ENCODE measurements around the gene CUZD1.

Gene CUZD1

DNA sequence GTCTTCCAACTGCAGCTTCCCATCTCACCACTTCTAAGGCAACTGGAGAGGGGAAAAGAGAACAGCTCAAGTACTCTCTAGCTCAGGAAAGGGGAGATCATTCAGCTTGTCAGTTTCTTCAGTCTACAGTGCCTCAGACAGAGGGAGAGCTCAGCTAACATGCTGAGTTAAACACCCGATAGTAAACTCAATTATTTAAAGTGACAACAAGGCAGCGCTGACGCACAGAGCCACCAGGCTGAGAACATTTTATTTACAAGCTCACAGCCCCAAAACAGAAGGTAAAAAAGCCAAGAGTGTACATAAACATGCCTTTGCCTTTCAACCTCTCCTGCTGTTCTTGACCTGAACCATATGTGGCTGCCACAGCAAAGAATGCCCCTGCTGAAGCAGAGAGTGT lies 10.1 kb upstream of the CUZD1 start:
- no peak for DNase-seq (ENCODE audit: low spot score)

DNA sequence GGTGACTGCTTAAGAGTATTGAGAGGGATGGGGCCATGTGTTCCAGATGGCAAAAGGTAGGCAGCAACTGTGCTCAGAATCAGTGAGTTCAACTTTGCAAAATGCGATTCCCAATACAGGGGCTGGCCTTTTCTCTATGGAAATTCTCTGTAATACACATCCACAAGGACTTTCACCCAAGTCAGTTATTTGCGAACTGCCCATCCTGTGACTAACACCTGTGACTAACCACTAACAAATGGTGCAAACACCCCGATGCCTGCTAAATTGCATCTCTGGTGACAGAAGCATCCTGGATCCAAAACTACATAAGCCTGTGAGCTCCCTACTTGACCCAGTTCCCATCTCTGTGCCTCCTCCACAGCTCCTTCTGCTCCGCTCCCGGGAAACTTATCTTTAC lies 9.0 kb upstream of the CUZD1 start:
- no peak for DNase-seq (ENCODE audit: low spot score)

DNA sequence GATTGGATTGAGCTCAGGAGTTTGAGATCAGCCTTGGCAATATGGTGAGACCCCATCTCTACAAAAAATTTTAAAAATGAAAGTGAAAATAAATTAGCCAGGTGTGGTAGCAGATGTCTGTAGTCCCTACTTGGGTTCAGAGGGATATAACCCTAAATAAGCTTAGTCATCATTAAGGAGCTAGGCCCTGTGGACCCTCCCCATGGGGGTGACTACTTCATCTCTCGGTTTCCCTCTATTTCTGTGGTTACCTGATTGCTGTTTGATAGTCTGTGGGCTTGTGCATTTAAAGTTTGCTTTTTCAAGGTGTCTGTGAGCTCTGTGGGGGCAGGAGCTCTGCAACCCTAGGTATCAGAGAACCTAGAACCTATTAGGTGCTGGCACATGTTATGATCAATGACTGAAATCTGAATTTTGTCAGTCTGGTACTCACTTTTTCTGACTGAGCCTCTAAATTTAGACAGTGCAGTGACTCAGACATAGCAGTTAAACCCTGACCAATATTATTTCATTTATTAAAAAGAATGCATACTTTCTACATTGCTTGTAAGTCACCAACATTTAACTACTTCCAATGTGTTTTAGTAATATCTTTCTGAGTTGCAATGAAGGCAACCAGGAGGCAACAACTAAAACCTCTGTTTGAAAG lies 8.1 kb upstream of the CUZD1 start:
- no peak for DNase-seq (ENCODE audit: low spot score)

DNA sequence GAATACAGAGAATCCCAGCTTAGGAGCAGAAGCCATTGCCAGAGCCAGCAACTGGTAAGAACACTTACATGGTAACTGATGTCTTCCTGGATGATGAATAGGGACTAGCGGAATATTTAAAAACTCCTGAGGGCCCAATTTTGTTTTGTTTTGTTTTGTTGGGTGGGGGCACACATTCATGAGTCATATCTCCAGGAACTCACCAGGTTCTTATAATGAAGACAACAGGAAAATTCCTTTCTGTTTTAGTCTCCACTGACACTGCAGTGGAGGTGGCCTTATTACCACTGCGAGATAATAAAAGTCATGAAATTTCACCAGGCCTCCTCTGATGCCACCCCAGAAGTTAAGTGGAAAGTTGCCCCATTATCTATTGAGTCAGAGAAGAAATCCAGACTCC lies 6.6 kb upstream of the CUZD1 start:
- DNase-seq (ENCODE audit: low spot score) = no peak

DNA sequence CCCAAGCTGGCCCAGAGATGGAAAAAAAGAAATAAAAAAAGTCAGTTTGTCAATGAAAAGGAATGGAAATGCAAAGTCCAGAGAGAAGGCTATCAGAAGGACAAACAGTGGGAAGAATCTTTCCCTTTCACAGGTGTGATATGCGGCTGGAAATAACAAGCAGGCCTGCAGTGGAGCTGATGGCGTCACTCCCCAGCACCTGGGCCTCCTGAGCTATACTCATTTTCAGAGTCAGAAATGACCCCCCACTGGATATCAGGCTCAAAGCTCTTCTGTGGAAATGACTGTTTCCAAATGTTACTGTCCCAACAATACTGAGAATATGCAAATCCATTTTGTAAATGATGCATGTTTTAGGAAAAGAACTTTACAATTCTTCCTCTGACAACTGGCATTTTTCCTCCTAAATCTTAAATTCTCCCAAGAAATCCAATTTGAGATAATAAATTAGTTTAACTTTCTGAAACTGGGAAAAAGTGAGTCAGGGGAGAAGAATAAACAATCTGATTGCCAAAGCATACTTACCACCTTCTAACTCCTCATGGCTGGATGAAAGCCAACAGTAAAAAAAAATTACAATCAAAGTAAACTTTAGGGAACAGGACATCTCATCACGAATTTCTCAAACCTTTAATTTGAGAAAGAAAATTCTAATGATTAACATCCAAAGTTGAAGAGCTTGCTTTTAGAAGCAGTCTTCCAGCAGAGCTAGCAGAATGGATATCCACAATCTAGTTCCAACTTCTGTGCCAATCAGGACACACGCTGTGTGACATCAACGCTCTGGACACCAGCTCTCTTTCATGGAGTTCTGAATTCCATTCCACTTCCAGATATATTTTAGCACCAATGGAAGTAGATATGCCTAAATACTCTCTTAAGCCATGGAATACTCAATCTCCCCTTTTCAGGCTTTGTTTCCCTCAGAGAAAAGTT lies 5.3 kb upstream of the CUZD1 start:
- no peak for DNase-seq (ENCODE audit: low spot score)

DNA sequence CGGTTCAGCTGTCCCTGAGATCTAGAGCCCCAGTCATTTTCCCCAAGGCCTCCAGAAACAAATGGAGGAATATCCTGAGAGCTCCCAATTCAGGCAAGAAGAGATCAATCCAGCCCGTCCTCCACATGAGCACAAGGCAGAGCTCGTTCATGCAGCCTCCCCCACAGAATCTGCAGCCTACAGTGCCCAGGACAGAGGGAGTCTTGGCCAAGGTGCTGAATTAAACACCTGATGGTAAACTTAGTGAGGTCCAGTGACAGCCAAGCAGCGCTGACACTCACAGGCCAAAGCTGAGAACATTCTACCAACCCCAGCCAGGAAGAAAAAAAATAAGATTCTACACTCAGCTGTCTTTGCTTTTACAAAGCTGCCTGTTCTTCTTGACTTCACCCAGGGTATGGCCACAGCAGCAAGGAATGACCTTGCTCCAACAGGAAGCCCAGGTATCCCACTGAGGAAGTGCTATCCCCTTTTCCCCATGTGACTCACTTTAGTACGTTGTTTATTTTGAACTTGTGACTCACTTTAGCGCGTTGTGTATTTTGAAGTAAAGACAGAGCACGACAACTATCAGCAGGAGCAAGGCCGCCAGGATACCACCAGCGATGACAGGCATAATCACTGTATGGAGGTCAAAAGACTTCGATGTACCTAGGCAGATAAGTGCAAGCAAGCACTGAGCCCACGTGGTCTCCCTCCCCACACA lies 4.4 kb upstream of the CUZD1 start:
- no peak for DNase-seq (ENCODE audit: low spot score)

DNA sequence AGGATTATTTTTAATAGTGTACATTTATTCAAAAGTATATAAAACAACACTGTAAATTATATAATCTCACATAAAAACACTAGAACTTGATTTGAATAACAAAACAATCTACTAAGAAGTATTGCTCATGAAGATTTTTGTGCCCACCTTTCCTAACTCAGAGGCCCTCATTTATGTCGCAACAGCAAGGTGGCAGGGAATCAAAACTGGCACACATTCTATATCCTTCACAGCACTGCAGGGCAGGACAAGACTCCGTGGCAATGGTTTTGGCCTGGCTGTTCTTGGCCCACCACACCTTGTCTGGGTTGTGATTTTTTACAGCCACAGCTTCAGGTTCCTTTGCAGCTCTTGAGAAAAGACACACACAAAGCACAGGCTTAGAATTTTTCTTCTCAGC lies 3.4 kb upstream of the CUZD1 start:
- no peak for DNase-seq (ENCODE audit: low spot score)

DNA sequence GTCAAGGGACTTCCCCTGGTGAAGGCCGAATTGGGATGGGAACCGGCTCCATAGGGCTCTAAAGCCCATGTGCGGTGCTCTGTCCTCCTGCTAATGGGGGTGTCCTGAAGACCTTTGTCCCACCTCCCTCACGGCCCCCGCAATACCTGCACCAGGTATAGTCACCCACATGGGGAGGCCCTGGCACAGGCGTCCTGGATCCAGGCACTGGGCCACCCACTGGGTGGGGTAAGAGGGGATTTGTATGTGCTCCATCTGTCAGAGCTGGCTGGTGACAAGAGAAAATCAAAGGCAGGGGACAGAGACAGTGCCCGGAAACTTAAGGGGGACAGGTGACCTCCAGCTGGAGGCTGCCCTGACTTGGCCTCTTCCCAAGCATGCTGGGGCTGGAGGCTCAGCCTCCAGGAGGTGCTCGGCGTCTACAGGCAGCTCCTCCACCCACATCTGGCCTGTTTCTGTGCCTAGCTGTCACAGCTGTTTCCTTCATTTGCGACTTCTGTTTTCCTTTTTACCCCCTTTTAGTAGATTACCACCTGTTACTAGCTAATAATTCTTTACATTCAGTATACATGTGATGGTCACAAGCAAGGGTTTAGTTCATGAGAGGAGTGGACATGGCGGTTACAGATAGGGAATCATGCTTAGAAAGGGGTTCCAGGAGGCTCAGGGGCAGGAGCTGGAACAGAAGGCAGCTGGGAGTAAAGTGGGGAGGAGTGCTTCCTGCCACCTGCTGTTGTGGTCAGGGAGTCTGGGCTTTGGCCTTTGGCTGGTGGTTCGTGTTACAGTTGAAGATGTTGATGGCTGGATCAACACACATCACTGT lies 2.3 kb upstream of the CUZD1 start:
- DNase-seq (ENCODE audit: low spot score) = no peak

DNA sequence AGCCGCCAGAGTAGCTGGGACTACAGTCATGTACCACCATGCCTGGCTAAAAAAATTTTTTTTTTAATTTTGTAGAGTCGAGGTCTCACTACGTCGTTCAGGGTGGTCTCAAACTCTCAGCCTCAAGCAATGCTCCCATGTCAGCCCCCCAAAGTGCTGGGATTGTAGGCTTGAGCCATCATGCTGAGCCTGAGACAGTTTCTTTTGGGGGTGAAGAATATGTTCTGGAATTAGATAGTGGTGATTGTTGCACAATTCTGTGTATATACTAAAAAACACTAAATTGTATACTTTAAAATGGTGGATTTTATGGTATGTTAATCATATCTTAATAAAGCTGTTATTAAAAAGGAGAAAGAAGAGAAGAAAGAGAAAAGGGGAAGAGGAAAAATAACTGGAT lies 1.5 kb downstream of the CUZD1 start:
- DNase-seq (ENCODE audit: low spot score) = no peak

DNA sequence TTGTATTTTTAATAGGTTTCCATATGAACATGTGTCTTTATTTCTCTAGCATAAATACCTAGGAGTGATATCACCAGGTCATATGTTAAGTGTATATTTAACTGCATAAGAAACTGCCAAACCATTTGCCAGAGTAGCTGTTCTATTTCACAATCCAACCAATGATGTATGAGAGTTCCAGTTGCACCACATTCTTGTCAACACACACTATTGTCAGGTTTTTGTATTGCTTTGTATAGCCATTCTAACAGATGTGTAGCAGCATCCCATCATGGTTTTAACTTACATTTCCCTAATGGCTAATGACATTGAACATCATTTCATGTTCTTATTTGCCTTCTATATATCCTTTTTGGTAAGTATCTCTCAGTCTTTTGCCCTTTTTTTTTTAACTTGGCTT lies 4.1 kb downstream of the CUZD1 start:
- DNase-seq (ENCODE audit: low spot score) = no peak

DNA sequence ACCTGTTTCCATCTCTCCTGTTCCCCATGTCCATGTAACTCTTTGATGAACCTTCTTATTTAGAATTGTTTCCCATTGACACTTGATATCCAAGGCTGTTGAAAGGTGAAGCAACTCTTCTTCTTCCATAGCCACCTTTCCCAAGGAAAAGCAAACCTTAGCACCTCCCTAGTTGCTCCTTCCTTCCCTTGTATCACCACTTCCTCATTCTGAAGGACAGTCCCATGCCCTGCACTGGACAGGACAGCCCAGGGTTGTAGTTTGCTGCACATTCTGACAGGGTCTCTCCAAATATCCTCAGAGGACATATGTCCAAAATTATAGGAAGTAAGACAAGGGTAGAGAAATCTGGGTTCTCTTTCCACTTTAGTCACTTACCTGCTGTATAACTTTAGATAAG lies 6.2 kb downstream of the CUZD1 start:
- DNase-seq (ENCODE audit: low spot score) = no peak

DNA sequence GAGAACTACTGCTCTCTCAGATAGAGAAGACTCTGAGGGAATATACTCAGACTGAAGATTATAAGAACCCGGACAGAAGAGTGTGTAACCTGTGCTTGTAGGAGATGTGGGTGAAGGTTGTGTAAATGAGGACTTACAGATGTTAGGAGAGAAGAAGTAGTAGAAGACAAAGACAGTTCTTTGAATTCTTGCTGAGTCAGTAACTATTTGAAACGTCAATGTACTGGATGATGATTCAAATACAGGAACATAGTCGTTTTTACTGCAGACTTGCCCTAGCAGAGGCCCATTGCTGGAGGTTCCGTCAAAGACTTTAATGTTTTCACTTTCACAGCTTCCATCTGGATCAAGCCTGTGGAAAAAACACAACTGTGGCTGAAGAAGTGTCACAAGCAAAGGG lies 6.8 kb downstream of the CUZD1 start:
- no peak for DNase-seq (ENCODE audit: low spot score)

DNA sequence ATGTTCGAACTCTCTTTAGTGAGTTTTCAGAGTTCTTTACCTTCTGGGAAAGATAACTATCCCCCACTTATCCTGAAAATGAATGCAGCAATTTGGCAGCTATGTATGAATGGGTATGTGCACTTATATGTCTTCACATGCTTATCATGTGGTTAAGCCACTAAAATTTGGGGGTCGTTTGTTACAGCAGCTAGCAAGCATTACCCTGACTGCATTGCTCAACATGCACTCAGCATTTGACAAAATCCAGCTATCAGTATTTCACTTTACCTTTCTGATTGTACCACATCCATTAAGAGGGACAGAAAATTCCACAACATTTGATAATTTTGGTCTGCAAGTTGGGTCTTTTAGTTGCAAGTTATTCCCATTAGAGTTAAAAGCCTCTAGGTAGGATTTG lies 9.7 kb downstream of the CUZD1 start:
- no peak for DNase-seq (ENCODE audit: low spot score)

DNA sequence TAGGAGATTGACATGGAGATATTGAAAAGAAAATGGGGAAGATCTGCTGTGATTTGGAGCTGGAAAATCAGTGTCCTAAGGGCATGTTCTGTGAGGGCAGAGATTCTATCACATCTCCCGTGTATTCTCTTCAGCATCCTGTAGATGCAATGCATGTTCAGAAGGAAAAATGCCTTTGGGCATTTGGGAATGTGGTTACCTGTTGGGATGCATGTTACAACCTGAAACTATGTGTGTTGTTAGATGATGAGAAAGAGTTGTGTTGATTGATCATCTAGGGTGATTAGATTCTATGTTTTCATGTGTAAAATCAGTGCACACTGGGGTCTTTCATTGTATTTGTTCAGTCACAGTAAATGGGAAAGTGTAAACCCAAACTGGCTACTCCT lies 14.7 kb downstream of the CUZD1 start:
- DNase-seq (ENCODE audit: low spot score) = no peak

DNA sequence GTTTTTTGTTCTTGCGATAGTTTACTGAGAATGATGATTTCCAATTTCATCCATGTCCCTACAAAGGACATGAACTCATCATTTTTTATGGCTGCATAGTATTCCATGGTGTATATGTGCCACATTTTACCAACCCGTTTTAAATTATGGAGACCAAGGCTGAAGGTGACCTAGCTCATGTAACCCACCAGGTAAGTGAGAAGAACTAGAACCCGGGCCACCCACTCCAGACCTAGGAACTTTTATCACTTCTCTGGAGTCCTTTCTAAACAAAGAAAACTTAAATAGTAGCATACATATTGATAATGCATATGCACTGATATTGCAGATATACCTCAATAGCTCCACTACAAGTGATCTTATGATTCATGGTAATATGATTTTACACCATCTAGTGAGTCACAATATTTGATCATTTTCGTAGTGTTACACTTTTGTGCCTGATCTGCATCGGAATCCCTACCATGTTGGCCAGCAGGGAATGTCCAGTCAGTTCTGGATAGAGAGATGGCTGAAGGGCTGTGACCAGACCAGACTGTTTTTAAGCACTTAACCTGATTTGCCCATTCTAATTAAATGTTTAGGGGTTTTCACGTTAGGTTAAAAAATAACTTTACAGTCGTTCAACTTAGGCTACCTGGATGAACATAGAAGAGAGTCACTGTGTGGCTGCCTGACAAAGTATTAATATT lies 15.2 kb downstream of the CUZD1 start:
- DNase-seq (ENCODE audit: low spot score) = no peak

DNA sequence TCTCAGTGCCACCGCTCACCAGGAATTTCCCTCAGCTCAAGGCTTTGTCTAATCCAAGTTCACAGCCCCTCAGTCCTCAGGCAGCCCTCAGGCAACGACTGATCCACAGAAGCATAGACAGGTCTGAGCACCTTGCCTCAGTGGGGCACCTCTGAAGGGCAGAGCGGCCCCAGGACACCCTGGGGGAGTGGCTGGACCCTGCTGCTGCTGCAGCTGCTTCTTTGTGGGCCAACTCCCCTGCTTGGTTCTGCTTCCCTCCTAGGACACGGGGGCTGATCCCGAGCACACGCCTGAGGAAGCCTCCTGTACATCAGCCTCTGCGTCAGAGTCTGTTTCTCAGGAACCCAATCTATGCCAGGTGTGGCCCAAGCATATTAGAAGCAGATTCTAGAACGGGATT lies 16.2 kb downstream of the CUZD1 start:
- no peak for DNase-seq (ENCODE audit: low spot score)

DNA sequence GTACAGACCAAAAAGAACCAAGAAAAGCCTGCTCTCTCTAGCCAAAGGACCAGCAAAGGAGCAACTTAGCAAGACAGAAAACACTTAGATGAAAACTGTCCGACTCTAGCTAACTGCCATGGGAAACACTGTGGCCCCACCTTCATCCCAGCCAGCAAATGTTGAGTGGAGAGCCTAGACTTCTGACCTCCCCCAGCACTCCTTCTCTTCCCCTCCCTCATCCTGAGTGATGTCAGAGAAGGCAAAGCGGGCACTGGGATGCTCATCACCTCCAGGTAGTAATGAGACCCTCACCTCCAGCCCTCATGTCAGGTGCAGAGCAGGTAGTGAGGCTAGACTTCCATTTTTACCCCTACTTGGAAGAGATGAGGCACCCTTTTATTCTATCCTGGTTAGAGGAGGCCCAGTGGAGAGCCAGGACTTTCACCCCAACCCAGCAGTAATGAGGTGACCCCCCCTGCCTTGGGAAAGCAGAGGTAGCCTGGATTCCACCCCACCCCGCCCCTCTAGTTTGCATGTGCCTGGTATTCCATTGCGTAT lies 16.9 kb downstream of the CUZD1 start:
- DNase-seq (ENCODE audit: low spot score) = no peak

DNA sequence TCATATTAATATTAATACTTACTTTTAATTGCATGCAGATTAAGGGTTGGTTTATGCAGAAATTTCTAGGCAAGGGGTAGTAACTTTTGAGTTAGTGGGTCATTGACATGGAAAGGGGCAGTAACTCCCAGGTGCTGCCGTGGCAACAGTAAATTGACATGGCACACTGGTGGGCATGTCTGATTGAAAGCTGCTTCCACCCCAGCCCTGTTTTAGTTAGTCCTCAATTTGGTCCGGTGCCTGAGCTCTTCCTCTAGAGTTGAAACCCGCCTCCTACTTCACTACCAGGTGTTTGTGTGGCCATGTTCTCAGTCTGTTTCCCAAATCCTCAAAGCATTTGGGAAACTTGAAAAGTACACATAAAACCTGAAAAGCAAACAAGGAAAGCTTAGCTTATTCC lies 18.4 kb downstream of the CUZD1 start:
- DNase-seq (ENCODE audit: low spot score) = no peak

DNA sequence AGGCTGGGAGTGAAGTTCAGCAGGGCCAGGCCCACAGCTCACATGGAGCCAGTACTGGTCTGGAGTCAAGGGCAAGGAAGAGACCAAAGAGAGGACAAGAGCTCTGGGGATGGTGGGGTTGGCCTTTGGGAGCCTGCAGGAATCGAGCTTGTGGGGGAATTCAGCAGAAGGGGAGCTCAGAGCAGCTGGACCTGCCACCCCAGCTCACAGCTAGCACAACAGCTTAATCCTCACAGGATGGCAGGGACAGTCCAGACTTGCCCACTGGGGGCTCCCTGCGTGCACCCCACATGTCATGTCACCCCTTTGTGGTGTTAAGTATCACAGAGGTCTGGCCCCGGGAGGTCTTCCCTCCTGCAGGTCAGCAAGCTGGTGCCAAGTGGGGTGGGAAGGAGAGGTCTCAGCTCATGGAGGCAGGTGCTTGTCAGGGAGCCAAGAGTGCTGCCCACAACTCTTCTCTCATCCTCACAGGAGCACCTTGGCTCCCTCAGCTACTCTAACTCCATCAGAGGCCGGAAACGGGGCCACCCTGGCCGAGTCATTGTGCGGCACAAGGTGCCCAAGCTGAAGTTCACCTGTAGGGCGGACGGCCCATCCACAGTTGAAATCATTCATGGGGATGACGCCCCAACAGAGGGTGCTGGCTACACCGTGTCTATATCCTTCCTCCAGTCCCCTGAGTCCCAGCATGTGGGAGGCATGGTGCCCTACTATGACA lies 22.5 kb downstream of the CUZD1 start:
- DNase-seq (ENCODE audit: low spot score) = no peak

DNA sequence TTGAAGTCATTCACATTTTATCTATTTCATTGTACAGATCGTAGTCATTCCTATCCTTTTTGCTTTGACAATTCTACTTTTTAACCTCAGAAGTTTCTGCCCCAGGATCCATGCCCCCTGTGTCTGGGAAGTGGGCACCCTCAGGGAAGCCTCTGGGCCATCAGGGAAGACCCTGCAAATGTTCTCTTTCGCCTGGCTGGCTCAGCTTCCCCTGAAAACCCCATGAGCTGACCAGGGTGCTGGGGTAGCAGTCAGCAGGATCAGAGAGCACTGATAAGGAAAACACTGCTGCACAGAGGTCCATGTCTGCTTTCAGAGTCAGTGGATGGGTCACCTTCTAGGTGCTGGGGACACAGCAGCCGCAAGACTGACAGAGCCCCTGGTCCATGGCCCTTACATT lies 23.8 kb downstream of the CUZD1 start:
- DNase-seq (ENCODE audit: low spot score) = no peak

DNA sequence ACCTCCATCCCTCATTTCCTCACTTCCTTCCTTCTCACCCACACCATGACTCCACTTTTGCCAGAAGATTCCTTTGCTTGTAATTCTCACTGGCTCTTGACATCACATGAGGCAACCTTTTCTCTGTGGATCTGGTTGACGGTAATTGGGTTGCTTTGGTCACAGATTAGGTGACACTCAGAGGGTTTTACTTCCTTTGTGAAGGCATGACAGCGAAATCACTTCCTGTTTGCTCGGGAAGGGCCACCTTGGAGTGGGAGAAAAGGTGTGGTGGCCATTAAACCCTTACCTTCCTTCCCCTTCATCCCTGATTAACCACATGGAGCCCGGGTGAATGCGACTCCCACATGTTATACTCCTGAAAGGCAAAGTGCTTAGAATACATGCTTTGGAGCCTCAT lies 30.2 kb downstream of the CUZD1 start:
- DNase-seq (ENCODE audit: low spot score) = no peak

All from germinal center (tissue), 1 donor.